Gastrocnemius medialis (tissue), 4 donors: ENCODE results near the gene SGMS1.

Source experiments
- CTCF ChIP-seq, 5 experiments: fragments of 450-650 bp in 3 of 5; fragments of 200-600 bp in 2 of 5; sonication (generic) in 2 of 5; IDR thresholded peaks in 4 of 5; conservative IDR thresholded peaks in 1 of 5; 1 replicate in 4 of 5; 2 replicates in 1 of 5; pipeline ENCODE4 v1.5.1; 2016 to 2019; ENCODE audit warnings: antibody characterized with exemption in 5 of 5, mild to moderate bottlenecking in 3 of 5, moderate library complexity in 3 of 5
- POLR2A ChIP-seq, 2 donors: fragments of 450-650 bp; IDR thresholded peaks; one replicate each; pipeline ENCODE4 v1.6.1; 2017; ENCODE audit warnings: antibody characterized with exemption in 2 of 2, mild to moderate bottlenecking in 2 of 2, moderate library complexity in 2 of 2

- TF ChIP-seq CTCF (IDR thresholded peaks at IDR 0.05 in 4 of 5, conservative IDR thresholded peaks at IDR 0.05 in 1 of 5) = no peak
- no peak for TF ChIP-seq POLR2A (IDR thresholded peaks at IDR 0.05)
Measured at GRCh38 chr10:50513956-50514355, 109.8 kb downstream of the SGMS1 start.
